GM19099 (cell line): ENCODE results near the gene NAA38.

Source experiments
- POLR2A ChIP-seq: IDR thresholded peaks from 3 replicates; pipeline ENCODE4 v1.6.1; 2011; ENCODE audit warnings: low read depth; ENCODE audit not compliant: insufficient read length; ENCODE audit errors: extremely low read depth

The NAA38 gene, protein sequence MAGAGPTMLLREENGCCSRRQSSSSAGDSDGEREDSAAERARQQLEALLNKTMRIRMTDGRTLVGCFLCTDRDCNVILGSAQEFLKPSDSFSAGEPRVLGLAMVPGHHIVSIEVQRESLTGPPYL

DNA sequence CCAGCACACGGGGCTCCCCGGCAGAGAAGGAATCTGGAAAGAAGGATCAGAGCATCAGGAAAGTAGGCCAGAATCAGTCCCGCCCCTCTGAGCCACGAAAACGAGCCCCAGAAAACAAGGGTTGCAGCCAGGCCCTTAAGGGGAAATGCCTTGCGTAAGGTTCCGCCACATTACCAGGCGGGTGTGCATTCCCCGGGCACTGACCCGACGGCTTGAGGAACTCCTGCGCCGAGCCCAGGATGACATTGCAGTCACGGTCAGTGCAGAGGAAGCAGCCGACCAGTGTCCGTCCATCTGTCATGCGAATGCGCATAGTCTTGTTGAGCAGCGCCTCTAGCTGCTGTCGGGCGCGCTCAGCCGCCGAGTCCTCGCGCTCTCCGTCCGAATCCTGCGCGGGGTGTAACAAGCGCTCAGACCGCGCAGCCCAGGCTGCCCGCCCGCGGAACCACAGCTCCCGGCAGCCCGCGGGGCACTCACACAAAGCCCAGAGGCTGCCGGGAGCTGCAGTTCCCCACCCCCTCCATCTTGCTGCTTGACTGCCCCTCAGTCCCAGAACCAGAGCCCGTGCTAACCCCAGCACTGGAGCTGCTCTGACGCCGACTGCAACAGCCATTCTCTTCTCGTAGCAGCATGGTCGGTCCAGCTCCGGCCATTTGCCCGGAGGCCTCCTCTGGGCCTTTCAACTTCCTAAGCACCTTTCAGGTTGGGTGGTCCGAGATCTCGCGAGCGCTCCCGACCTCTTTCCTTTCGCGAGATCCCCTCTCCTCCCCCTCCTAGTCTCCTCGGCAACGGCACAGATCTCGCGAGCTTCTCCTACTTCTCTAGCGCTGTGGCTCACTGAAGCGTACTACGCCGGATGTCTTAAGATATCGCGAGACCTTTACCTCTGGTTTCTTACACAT is at the start of gene NAA38:
NAA38 (minus strand) TSS at position 749 of the 902 bp plus-strand sequence; CDS start at position 653, 96 bp downstream.
- peak; percentile 76 for TF ChIP-seq POLR2A

DNA sequence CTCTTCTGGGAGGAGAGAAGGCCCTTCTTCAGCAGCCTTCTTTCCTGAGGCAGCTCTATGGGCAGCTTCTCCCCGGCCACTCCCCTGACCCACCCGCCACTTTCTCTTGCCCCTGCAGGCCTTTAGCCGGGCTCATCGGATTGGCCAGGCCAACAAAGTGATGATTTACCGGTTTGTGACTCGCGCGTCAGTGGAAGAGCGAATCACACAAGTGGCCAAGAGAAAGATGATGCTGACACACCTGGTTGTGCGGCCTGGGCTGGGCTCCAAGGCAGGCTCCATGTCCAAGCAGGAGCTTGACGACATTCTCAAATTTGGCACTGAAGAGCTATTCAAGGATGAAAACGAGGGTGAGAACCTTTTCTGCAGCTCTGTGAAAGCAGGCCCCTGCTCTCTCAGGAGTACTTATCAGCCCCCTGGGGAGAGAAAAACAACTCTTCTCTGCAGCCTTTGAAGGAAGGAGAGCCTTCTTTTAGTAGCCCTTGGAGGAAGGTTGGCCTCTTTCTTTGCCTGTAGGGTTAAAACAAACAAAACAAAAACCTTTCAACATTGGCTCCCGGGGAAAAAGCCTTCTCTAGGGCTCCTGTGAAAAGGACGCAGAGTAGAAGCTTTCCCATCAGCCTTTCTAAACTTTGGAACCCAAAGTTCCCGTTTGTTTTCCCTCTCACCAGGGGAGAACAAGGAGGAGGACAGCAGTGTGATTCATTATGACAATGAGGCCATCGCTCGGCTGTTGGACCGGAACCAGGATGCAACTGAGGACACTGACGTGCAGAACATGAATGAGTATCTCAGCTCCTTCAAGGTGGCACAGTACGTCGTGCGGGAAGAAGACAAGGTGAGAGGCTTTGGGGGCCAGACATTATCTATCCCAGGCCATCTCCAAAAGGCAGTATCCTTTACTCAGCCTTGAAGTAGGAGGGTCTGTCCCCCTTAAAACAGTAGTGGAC is 46.1 kb upstream of the NAA38 start:
- TF ChIP-seq POLR2A = no peak

DNA sequence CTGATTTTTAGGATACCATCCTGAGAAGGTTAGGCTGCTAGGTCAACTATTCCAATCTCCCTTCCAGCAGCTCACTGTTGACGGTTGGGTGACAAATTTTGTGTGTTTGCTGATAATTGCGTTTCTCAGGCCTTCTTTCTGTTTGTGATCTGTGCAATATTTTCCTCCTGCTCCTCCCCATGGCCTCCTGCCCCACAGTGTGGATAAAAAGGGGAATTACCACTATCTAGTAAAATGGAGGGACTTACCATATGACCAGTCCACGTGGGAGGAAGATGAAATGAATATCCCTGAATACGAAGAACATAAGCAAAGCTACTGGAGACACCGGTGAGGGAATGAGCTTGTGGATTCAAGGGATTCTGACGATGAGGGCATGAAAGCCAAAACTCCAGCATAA is 40.4 kb upstream of the NAA38 start:
- no peak for TF ChIP-seq POLR2A

DNA sequence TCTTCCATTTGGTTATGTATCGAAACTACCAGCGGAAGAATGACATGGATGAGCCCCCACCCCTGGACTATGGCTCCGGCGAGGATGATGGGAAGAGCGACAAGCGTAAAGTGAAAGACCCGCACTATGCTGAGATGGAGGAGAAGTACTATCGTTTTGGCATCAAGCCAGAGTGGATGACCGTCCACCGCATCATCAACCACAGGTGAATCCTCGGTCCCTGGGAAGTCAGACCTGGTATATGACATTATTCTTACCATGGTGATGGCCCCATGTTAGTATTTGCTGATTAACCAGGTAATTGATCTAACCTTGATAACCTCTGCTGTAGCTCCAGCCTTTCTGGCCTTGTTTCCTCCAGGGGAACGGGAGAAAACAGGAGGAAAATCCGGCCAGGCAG is 39.7 kb upstream of the NAA38 start:
- TF ChIP-seq POLR2A = no peak

DNA sequence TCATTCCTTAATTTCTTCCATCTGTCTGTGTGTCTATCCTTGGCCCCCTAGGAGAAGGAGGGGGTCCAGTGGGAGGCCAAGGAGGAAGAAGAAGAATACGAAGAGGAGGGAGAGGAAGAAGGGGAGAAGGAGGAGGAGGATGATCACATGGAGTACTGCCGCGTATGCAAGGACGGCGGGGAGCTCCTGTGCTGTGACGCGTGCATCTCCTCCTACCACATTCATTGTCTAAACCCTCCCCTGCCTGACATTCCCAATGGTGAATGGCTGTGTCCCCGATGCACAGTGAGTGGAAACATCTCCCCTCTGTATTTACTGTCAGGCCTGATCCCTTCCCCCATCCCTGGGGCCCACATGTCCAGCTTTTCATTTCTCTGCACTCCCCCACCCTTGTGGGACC is 37.5 kb upstream of the NAA38 start:
- no peak for TF ChIP-seq POLR2A

DNA sequence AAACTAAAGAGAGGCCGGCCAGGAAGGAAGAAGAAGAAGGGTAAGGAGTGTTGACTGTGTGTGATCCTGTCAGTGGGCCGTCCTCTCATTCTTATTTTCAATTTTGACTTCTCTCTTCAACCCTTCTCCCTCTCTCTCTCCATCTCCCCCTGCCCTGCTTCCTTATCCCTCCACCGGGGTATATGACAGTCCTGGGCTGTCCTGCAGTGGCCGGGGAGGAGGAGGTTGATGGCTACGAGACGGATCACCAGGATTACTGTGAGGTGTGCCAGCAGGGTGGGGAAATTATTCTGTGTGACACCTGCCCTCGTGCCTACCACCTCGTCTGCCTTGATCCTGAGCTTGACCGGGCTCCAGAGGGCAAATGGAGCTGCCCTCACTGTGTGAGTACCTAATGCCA is 36.9 kb upstream of the NAA38 start:
- TF ChIP-seq POLR2A = no peak

DNA sequence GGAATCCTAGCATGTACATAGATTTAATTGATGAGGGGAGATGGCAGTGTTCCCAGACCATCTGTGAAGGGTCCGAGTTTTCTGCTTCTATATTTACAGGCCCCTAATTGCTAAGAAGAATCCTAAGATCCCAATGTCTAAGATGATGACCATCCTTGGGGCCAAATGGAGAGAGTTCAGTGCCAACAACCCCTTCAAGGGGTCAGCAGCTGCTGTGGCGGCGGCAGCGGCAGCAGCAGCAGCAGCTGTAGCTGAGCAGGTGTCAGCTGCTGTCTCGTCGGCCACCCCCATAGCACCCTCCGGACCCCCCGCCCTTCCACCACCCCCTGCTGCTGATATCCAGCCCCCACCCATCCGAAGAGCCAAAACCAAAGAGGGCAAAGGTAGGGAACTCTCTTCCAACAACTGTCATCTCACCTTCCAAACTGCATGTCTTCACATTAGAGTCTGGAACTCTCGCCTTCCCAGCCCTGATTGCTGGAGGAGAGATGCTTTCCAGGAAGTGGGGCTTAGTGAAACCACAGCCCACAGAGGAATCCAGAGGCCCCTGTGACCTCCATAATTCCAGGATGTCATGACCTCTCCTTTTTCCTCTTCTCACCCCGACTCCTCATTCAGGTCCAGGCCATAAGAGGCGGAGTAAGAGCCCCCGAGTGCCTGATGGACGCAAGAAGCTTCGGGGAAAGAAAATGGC is 36.0 kb upstream of the NAA38 start:
- no peak for TF ChIP-seq POLR2A

DNA sequence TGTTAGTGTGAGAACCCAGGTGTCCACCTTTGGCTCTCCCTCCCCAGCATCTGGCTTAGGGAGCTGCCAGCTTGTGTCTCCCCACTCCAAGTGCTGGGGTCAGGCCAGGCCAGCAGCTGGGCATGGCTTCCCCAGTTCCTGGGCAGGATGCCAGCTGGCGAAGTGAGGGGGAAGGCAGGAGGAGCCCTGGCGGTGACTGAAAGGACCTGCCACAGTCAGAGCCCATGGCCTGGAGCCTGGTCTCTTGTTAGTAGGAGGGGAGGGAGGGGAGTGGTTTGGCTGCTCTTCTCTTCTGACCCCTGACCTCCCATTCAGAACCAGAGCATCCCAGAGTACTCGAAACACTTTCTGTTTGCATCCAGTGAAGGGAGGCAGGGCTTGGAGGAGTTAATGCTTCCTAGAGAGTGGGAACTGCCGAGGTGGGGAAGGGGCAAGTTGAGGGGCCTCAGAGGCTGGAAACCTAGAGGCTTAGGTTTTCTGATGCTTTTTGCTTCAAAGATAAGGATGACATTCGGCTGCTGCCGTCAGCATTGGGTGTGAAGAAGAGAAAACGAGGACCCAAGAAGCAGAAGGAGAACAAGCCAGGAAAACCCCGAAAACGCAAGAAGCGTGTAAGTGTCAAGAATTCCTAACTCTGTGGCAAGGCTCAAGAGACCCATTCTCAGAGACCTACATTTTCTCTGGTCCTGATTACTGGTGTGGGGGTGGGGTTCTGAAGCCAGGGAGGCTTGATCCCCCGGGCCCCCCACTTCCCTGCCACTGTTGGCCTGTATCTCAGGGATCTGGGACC is 32.0 kb upstream of the NAA38 start:
- no peak for TF ChIP-seq POLR2A

DNA sequence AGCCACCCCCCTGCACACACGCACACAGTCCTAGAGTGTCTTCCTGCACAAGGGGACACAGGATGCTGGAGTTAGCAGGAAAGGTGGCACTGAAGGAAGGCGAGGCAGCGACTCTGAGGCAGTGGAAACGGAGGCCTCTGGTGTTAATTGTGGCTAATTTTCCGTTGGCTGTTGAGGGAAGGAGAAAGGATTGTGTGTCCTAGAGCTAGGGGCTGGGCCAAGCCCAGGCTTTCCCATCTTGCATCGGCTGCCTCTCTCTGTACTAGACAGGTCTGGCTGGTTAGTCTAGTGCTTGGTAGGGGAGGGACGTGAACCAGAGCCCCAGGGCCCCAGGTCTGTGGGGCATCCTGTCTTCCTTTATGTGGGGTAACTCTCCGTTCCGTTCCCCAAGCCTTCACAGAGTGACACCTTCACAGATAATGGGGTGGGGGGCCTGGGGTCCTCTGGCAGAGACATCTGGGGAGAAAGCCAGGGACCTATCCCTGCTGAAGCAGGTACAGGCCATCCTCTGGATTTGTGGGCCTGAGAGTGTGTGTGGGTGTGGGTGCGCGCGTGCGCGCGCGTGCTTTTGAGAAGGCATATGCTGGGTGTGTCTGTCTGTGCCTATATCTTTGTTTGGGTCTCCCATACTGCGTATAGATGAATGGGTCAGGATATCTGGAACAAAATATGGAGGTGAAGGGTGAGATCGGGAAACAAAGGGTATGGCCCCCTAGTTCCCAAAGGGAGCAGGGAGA is 31.0 kb upstream of the NAA38 start, which contains the start of gene CHD3:
CHD3 (plus strand) TSS at position 606 of the 737 bp plus-strand sequence. CDS start 212 bp downstream, outside the sequence.
- no peak for TF ChIP-seq POLR2A

DNA sequence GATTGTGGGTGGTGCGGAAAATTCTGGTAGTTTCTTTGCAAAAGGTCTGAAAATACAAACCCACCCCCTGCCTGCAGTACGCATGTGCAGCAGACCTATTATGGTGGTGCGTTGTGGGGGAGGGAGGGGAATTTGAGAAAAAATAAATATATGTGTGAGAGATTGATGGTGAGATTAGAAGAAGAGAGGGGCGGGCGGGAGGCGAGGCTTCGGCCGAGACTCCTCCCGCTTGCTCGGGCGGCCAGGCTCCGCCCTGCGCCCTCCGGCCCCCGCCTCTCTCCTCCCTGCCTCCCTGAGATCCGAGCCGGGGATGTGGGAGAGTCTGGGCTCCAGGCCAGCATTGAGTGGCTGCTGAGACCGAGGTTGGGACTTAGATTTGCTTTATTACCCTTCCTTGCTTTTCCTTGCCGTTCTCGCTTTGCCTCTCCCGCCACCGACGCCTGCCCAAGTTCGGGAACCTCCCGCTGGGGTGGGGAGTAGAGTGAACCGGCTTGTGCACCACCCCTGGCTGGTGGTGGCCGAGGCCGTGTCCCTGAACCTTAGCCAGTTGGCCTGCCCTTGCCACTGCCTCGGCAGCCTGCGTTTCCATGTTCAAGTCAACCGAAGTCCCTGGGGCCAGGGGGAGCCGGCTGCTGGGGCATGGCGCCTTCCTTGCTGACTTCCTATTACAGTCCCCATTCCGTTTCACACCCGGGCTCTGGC is 30.3 kb upstream of the NAA38 start:
- TF ChIP-seq POLR2A = peak; percentile 55

DNA sequence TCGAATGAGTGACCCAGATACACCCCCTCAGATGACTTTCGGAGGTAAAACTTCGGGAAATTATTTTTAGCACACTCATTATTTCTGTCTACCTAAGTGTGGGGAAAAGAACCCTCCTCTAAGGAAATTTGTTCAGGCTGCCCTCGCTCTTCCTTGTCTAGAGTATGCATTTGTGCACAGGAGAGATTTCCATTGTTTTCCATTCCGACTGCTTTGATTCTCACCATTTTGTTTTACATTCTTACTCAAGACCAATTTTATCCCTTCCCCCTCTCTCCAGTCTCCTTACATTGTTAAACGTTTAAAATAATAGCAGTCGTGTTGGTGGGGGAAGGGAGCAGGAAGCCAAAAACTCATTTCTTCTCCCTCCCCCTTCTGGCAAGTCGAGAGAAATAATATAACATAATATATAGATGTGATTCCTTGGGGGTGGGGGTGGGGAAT is 29.7 kb upstream of the NAA38 start:
- TF ChIP-seq POLR2A = no peak

DNA sequence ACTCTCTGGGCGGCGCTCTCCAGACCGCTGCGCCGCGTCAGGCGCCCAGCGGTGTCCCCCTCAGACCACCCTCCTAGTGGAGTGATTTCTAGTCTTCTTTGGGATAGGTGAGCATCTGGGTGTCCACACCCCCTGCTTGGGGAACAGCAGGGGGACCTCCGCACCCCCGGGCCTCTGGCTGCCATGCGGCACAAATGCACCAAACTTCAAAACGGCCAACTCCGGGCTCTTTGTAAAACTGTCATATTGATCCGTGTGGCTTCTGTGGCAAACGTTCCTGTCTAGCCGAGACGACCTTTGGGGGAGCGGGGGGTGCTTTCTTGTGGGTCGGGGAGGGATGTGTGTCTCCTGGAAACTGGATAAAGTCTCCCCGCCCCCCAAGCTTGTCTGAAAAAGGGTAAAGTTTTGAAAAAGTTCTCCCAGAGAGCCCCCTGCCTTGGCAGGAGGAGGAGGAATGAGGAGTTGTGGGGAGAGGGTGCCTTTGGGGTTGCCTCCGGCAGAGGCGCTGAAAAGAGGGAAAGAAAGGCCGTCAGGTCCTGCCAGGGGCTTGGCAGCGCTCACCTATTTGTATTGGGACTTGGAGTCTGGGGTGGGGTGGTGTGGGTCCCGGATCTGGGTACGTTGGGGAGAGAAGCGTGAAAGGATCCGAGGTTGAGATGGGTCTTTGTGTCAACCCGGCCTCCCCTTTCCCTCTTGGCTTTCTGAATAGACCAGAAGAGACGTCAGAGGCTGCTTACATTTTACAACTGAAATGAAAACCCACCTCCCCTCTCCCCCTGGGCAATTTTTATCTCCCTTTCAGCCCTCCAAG is 29.1 kb upstream of the NAA38 start:
- TF ChIP-seq POLR2A = no peak
